ENCODE data around the gene FSTL1.

Gene FSTL1

GRCh38 chr3:120423432-120423831 lies 27.4 kb downstream of the FSTL1 start:
- no peak for DNase-seq (ENCODE audit: low read depth)
- no peak overlapping the region for H3K4me3 ChIP-seq (ENCODE audit: control insufficient read depth, low read depth, low read length)
- TF ChIP-seq CTCF (conservative IDR thresholded peaks at IDR 0.05; ENCODE audit: control insufficient read depth, insufficient read depth, low read depth, low read length): no peak

GRCh38 chr3:120421926-120422325 lies 28.9 kb downstream of the FSTL1 start:
- no peak for TF ChIP-seq CTCF (conservative IDR thresholded peaks at IDR 0.05; ENCODE audit: control insufficient read depth, insufficient read depth, low read depth, low read length)
- H3K4me3 ChIP-seq (ENCODE audit: control insufficient read depth, low read depth, low read length): no peak overlapping the region
- DNase-seq (ENCODE audit: low read depth): no peak

- DNase-seq (ENCODE audit: low read depth): peak; percentile 82
- no peak overlapping the region for H3K4me3 ChIP-seq (ENCODE audit: control insufficient read depth, low read depth, low read length)
- TF ChIP-seq CTCF (conservative IDR thresholded peaks at IDR 0.05; ENCODE audit: control insufficient read depth, insufficient read depth, low read depth, low read length): peak; percentile 16
Measured at GRCh38 chr3:120420928-120421551, 29.8 kb downstream of the FSTL1 start.

DNA sequence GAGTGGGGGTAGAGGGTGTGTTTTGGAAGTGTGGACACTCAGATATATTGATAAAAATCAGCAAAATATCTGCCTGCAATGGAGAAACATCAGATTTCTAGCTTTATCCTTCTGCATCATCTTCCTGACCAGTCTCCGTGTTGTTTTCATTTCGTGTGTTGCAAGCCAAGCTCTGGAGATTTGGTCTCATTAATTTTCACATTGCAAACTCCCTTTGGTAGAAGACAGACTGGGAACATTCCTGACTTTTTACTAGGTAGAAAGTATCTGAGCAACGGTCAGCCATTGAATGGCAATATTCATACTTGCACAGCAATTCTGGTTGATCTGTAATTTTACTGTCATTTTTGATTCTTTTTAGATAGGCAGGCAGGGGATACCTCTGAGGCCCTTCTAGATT lies 30.4 kb downstream of the FSTL1 start:
- DNase-seq (ENCODE audit: low read depth): peak; percentile 70
- TF ChIP-seq CTCF (conservative IDR thresholded peaks at IDR 0.05; ENCODE audit: control insufficient read depth, insufficient read depth, low read depth, low read length): no peak
- no peak overlapping the region for H3K4me3 ChIP-seq (ENCODE audit: control insufficient read depth, low read depth, low read length)

- no peak overlapping the region for H3K4me3 ChIP-seq (ENCODE audit: control insufficient read depth, low read depth, low read length)
- DNase-seq (ENCODE audit: low read depth): peak; percentile 62
- no peak for TF ChIP-seq CTCF (conservative IDR thresholded peaks at IDR 0.05; ENCODE audit: control insufficient read depth, insufficient read depth, low read depth, low read length)
Measured at GRCh38 chr3:120419797-120420196, 31.0 kb downstream of the FSTL1 start.

GRCh38 chr3:120418866-120419490 lies 31.8 kb downstream of the FSTL1 start:
- peak; percentile 54 for DNase-seq (ENCODE audit: low read depth)
- TF ChIP-seq CTCF (conservative IDR thresholded peaks at IDR 0.05; ENCODE audit: control insufficient read depth, insufficient read depth, low read depth, low read length): no peak
- H3K4me3 ChIP-seq (ENCODE audit: control insufficient read depth, low read depth, low read length): no peak overlapping the region
